Astrocyte of the spinal cord (primary cell): Measurements from ENCODE around the gene RASGRF2.
"Not testable (repeated sequence)": the region's sequence is repeated elsewhere in the genome, so short reads cannot be mapped to it uniquely, and the experiment has no call there.

Experiments
- DNase-seq: peaks from one replicate; pipeline ENCODE4 v3.0.0; 2011; ENCODE audit warnings: low read depth, low spot score
- H3K4me3 ChIP-seq: 2 replicates; pipeline ENCODE4 v1.5.1; 2011; ENCODE audit warnings: low read depth, mild to moderate bottlenecking, low read length, moderate library complexity
- in situ Hi-C: cut with HindIII; loops from 2 replicates; pipeline ENCODE4 v1.10.0; 2017; ENCODE audit warnings: low sequenced_read_pairs
- TF ChIP-seq, protein P1 (sequence below): IDR thresholded peaks from 2 replicates; pipeline ENCODE4 v1.5.1; 2012; ENCODE audit warnings: low read depth, mild to moderate bottlenecking, low read length, inconsistent platforms

Gene RASGRF2

GRCh38 chr5:81254886-81255559 is 294.9 kb downstream of the RASGRF2 start:
- no peak overlapping the region for H3K4me3 ChIP-seq
- in situ Hi-C loops: no loop called here
- TF ChIP-seq, protein P1, sequence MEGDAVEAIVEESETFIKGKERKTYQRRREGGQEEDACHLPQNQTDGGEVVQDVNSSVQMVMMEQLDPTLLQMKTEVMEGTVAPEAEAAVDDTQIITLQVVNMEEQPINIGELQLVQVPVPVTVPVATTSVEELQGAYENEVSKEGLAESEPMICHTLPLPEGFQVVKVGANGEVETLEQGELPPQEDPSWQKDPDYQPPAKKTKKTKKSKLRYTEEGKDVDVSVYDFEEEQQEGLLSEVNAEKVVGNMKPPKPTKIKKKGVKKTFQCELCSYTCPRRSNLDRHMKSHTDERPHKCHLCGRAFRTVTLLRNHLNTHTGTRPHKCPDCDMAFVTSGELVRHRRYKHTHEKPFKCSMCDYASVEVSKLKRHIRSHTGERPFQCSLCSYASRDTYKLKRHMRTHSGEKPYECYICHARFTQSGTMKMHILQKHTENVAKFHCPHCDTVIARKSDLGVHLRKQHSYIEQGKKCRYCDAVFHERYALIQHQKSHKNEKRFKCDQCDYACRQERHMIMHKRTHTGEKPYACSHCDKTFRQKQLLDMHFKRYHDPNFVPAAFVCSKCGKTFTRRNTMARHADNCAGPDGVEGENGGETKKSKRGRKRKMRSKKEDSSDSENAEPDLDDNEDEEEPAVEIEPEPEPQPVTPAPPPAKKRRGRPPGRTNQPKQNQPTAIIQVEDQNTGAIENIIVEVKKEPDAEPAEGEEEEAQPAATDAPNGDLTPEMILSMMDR: no peak
- no peak for DNase-seq

GRCh38 chr5:81256766-81257165 is 296.6 kb downstream of the RASGRF2 start:
- H3K4me3 ChIP-seq: no peak overlapping the region
- DNase-seq: no peak
- TF ChIP-seq, protein P1: no peak
- in situ Hi-C loops: no loop called here

DNA sequence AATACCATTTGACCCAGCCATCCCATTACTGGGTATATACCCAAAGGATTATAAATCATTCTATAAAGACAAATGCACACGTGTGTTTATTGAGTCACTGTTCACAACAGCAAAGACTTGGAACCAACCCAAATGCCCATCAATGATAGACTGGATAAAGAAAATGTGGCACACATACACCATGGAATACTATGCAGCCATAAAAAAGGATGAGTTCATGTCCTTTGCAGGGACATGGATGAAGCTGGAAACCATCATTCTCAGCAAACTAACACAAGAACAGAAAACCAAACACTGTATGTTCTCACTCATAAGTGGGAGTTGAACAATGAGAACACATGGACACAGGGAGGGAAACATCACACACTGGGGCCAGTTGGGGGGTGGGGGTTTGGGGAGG is 302.6 kb downstream of the RASGRF2 start:
- DNase-seq, in situ Hi-C loops, H3K4me3 ChIP-seq: not testable (repeated sequence)

- no peak overlapping the region for H3K4me3 ChIP-seq
- TF ChIP-seq, protein P1: no peak
- DNase-seq: peak; percentile 15
- in situ Hi-C loops: no loop called here
Observed at GRCh38 chr5:81265101-81265500, 304.9 kb downstream of the RASGRF2 start.

- in situ Hi-C loops: no loop called here
- TF ChIP-seq, protein P1: no peak
- peak; percentile 81 for DNase-seq
- H3K4me3 ChIP-seq: no peak overlapping the region
Observed at GRCh38 chr5:81268521-81269196, 308.5 kb downstream of the RASGRF2 start.

DNA sequence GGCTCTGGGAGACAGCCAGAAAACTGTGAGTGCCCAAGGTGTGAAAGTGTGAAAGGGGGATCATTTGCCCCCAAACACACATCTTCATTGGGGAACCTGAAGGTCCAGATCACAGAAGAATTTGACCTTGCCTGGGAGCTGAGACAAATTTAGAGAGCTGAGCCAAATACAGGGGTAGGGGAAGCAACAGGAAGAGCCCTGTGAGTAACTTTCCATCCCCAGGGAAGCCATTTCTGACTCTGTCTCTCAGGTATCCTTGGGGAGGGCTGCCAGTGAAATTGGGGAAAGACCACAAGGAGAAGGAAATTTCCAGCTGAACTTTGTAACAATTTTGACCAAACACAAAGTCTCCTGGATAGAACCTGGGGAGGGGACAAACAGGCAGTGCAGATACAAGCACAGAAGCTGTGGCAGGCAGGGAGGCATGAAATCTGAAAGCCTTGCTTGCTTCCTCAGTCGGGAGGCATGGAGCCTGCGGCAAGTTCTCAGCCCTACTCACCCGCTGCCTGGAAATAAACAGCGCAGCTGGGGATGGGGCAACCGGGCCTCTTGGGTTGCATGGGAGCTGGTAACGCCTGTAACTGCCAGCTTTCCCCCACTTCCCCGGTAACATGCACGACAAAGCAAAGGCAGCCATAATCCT is 309.7 kb downstream of the RASGRF2 start:
- DNase-seq: no peak
- in situ Hi-C loops: no loop called here
- TF ChIP-seq, protein P1: no peak
- no peak overlapping the region for H3K4me3 ChIP-seq

- in situ Hi-C loops, H3K4me3 ChIP-seq, DNase-seq: not testable (repeated sequence)
Observed at GRCh38 chr5:81270394-81271027, 310.3 kb downstream of the RASGRF2 start.
